Activated T-cell treated with anti-CD3 and anti-CD28 coated beads, Interleukin-2, amount 50 U/mL, for 48 hours (primary cell): ENCODE results near the gene ASTN2.

Source experiments
- DNase-seq, 2 experiments: peaks; one replicate each; pipeline ENCODE4 v3.0.0-alpha.2; 2020

The ASTN2 gene

GRCh38 chr9:116992865-116993264 lies 422.0 kb downstream of the ASTN2 start:
- DNase-seq = no peak

GRCh38 chr9:116991051-116991450 lies 423.8 kb downstream of the ASTN2 start:
- no peak for DNase-seq

GRCh38 chr9:116990592-116990991 lies 424.3 kb downstream of the ASTN2 start:
- DNase-seq = no peak

- no peak for DNase-seq
Measured at GRCh38 chr9:116987721-116988485, 427.0 kb downstream of the ASTN2 start.

GRCh38 chr9:116986015-116986414 lies 428.8 kb downstream of the ASTN2 start:
- no peak for DNase-seq

GRCh38 chr9:116985596-116985995 lies 429.3 kb downstream of the ASTN2 start:
- DNase-seq = no peak

- no peak for DNase-seq
Measured at GRCh38 chr9:116984111-116984510, 430.7 kb downstream of the ASTN2 start.

- DNase-seq = no peak
Measured at GRCh38 chr9:116980582-116981120, 434.2 kb downstream of the ASTN2 start.

GRCh38 chr9:116979456-116979855 lies 435.4 kb downstream of the ASTN2 start:
- no peak for DNase-seq

GRCh38 chr9:116978155-116978554 lies 436.7 kb downstream of the ASTN2 start:
- DNase-seq = no peak

- no peak for DNase-seq
Measured at GRCh38 chr9:116975126-116975525, 439.7 kb downstream of the ASTN2 start.

- DNase-seq = no peak
Measured at GRCh38 chr9:116966199-116966598, 448.7 kb downstream of the ASTN2 start.

- DNase-seq = no peak
Measured at GRCh38 chr9:116964258-116964657, 450.6 kb downstream of the ASTN2 start.

GRCh38 chr9:116959809-116960208 lies 455.0 kb downstream of the ASTN2 start:
- no peak for DNase-seq

GRCh38 chr9:116958881-116959280 lies 456.0 kb downstream of the ASTN2 start:
- no peak for DNase-seq

GRCh38 chr9:116954731-116955130 lies 460.1 kb downstream of the ASTN2 start:
- DNase-seq = no peak

- no peak for DNase-seq
Measured at GRCh38 chr9:116953271-116953670, 461.6 kb downstream of the ASTN2 start.

GRCh38 chr9:116952436-116952810 lies 462.4 kb downstream of the ASTN2 start:
- no peak for DNase-seq

GRCh38 chr9:116951588-116952435 lies 463.0 kb downstream of the ASTN2 start:
- no peak for DNase-seq

GRCh38 chr9:116945817-116946216 lies 469.0 kb downstream of the ASTN2 start:
- DNase-seq = no peak

GRCh38 chr9:116944714-116945534 lies 469.9 kb downstream of the ASTN2 start:
- no peak for DNase-seq

GRCh38 chr9:116943970-116944369 lies 470.9 kb downstream of the ASTN2 start:
- no peak for DNase-seq

- no peak for DNase-seq
Measured at GRCh38 chr9:116942593-116943061, 472.2 kb downstream of the ASTN2 start.
